Peyer's patch (tissue), 4 donors: ENCODE measurements around the gene RFX2.

Source experiments
- CTCF ChIP-seq, 6 experiments: fragments of 450-650 bp in 4 of 6; fragments of 200-600 bp in 2 of 6; sonication (generic) in 1 of 6; IDR thresholded peaks; one replicate each; pipeline ENCODE4 v1.5.1; 2017 to 2019; ENCODE audit warnings: antibody characterized with exemption in 6 of 6, mild to moderate bottlenecking in 3 of 6, moderate library complexity in 1 of 6
- POLR2A ChIP-seq, 2 donors: fragments of 450-650 bp; IDR thresholded peaks; one replicate each; pipeline ENCODE4 v1.5.1; 2017; ENCODE audit warnings: antibody characterized with exemption in 2 of 2, mild to moderate bottlenecking in 2 of 2, moderate library complexity in 2 of 2

- TF ChIP-seq CTCF (IDR thresholded peaks at IDR 0.05) = no peak
- TF ChIP-seq POLR2A (IDR thresholded peaks at IDR 0.05) = no peak
These were observed 8.9 kb downstream of the RFX2 start for GRCh38 chr19:6101291-6101825.
